ENCODE results near the gene HMX1.

HMX1 gene

GRCh38 chr4:8854931-8855330 lies 16.7 kb downstream of the HMX1 start:
- DNase-seq: no peak

GRCh38 chr4:8854016-8854415 lies 17.6 kb downstream of the HMX1 start:
- no peak for DNase-seq

- DNase-seq: no peak
Measured at GRCh38 chr4:8853249-8853648, 18.4 kb downstream of the HMX1 start.

- no peak for DNase-seq
Measured at GRCh38 chr4:8852118-8852704, 19.4 kb downstream of the HMX1 start.

- no peak for DNase-seq
Measured at GRCh38 chr4:8851321-8852117, 20.1 kb downstream of the HMX1 start.

- DNase-seq: no peak
Measured at GRCh38 chr4:8850830-8851188, 20.8 kb downstream of the HMX1 start.

- DNase-seq: no peak
Measured at GRCh38 chr4:8850074-8850829, 21.4 kb downstream of the HMX1 start.

- DNase-seq: no peak
Measured at GRCh38 chr4:8849266-8850073, 22.2 kb downstream of the HMX1 start.

GRCh38 chr4:8848507-8849265 lies 23.0 kb downstream of the HMX1 start:
- DNase-seq: no peak

GRCh38 chr4:8847764-8848163 lies 23.9 kb downstream of the HMX1 start:
- no peak for DNase-seq

GRCh38 chr4:8847331-8847730 lies 24.3 kb downstream of the HMX1 start:
- no peak for DNase-seq

- DNase-seq: no peak
Measured at GRCh38 chr4:8846826-8847225, 24.8 kb downstream of the HMX1 start.

GRCh38 chr4:8846046-8846720 lies 25.5 kb downstream of the HMX1 start:
- no peak for DNase-seq

GRCh38 chr4:8844976-8845690 lies 26.5 kb downstream of the HMX1 start:
- DNase-seq: no peak

GRCh38 chr4:8843597-8843996 lies 28.0 kb downstream of the HMX1 start:
- DNase-seq: no peak

GRCh38 chr4:8842614-8843013 lies 29.0 kb downstream of the HMX1 start:
- no peak for DNase-seq

- no peak for DNase-seq
Measured at GRCh38 chr4:8841678-8842268, 29.9 kb downstream of the HMX1 start.

- DNase-seq: no peak
Measured at GRCh38 chr4:8840816-8841455, 30.7 kb downstream of the HMX1 start.

- DNase-seq: no peak
Measured at GRCh38 chr4:8840006-8840793, 31.4 kb downstream of the HMX1 start.
